COLO668 (cell line): ENCODE measurements around the gene INPP5A.

Experiments used
- DNase-seq: peaks from one replicate; lab custom pipeline; 2025; ENCODE audit not compliant: unreplicated experiment; lab: John Stamatoyannopoulos, UW

Gene INPP5A

GRCh38 chr10:132714096-132714985 is 176.8 kb downstream of the INPP5A start:
- DNase-seq = no peak

- no peak for DNase-seq
Observed at GRCh38 chr10:132714986-132715775, 177.6 kb downstream of the INPP5A start.

GRCh38 chr10:132715776-132716680 is 178.4 kb downstream of the INPP5A start:
- DNase-seq = no peak

GRCh38 chr10:132716691-132717490 is 179.3 kb downstream of the INPP5A start:
- DNase-seq = no peak

- DNase-seq = no peak
Observed at GRCh38 chr10:132721725-132722124, 184.1 kb downstream of the INPP5A start.

- DNase-seq = no peak
Observed at GRCh38 chr10:132722394-132723329, 185.1 kb downstream of the INPP5A start.

GRCh38 chr10:132723330-132723970 is 185.9 kb downstream of the INPP5A start:
- no peak for DNase-seq

GRCh38 chr10:132724446-132724845 is 186.9 kb downstream of the INPP5A start:
- DNase-seq = no peak

GRCh38 chr10:132725202-132725601 is 187.6 kb downstream of the INPP5A start:
- DNase-seq = no peak

GRCh38 chr10:132726194-132726593 is 188.6 kb downstream of the INPP5A start:
- no peak for DNase-seq

- no peak for DNase-seq
Observed at GRCh38 chr10:132726951-132727350, 189.4 kb downstream of the INPP5A start.

GRCh38 chr10:132727411-132727810 is 189.8 kb downstream of the INPP5A start:
- no peak for DNase-seq

- no peak for DNase-seq
Observed at GRCh38 chr10:132728321-132728720, 190.7 kb downstream of the INPP5A start.

- DNase-seq = no peak
Observed at GRCh38 chr10:132728741-132729140, 191.2 kb downstream of the INPP5A start.

GRCh38 chr10:132729810-132730572 is 192.4 kb downstream of the INPP5A start:
- no peak for DNase-seq

- no peak for DNase-seq
Observed at GRCh38 chr10:132730573-132730953, 193.0 kb downstream of the INPP5A start.

- DNase-seq = no peak
Observed at GRCh38 chr10:132732518-132732917, 194.9 kb downstream of the INPP5A start.

GRCh38 chr10:132733926-132734325 is 196.3 kb downstream of the INPP5A start:
- DNase-seq = no peak
